HG02884 (cell line): ENCODE data around the gene SEL1L2.
A peak's percentile ranks its signal among the peaks of the same experiment; 100 is the strongest.

ENCODE experiments used
- ATAC-seq: cut with Tn5 transposase; IDR thresholded peaks from one replicate; pipeline ENCODE4 v1.9.1; 2021; ENCODE audit warnings: mild to moderate bottlenecking, moderate library complexity; ENCODE audit not compliant: unreplicated experiment

SEL1L2 gene

DNA sequence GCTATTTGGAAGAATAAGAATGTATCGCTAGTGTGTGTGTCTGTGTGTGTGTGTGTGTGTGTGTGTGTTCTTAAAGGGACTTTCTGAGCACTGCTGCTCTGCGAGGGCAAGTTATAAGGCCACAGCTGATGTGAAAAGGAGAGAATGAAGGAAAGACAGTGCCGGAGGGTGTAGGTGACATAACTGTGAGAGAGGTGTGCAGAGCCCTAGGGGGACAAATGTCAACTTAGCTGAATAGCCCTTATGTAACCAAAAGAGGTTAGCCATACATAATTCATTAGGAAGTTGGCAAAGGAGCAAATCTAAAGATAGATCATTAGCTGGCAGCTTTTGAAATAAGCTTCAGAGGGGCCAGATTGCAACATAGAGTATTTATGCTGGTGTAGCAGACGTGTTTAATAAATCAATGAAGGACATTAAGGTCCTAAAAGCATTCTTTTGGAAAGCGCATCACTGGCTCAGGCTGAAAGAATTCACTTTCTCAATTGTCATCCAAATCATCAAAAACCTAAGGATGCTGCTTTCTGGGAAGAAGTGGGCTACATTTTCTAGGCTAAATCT is 124.5 kb downstream of the SEL1L2 start:
- no peak for ATAC-seq

DNA sequence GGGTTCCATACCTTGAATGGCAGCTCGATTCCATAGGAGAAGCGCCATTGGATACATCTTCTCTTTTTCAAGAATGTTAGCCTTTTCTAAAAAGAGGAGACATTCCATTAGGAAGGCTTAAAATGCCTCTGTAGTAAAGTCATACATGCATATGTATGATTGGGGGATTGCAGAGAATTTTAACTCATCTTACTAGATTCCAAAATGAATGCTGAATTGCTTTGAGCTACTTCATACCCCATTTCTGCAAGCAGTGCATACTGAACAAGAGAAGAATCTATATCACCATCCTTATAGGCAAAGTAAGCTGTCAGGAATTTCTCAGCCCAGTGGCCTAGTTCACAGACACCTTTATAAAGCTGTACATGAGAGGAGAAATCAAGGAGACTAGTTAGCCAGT is 125.3 kb downstream of the SEL1L2 start:
- no peak for ATAC-seq

DNA sequence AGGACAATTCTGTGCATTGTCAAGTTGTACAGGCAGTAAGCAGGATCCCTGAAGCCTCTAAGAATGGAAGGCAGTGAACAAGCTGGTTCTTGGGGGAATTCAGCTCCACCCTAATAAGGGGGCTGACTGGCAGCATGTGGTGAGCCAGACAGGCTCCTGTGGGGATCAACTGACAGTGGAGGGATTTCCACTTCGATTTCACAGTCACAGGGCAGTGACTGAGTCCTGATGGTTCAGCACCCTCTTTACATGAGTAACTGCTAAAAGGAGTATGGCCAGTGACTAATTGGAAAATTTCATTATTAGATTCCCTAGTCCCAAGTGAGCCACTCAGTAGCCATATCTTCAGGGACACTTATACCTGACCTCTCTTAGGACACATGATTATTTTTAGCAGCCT is 127.2 kb downstream of the SEL1L2 start:
- ATAC-seq: no peak

DNA sequence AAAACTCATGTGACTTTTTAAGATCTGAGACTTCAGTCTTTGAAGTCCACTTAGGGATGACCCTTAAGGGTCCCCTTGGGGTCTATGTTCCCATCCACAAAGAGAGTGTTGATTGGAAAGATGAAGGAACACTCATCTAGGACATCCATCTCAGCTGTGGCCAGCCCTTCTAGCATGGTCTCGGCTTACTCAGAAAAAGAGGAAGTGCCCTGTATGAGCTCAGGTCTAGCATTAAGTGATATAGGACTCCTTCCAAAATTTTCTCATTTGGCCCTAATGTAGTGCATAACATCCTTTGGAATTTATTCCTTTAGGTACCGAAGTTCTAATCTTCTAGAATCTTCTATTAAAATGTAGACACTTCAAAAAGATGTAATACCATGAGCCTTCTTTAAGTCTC is 128.2 kb downstream of the SEL1L2 start:
- no peak for ATAC-seq

DNA sequence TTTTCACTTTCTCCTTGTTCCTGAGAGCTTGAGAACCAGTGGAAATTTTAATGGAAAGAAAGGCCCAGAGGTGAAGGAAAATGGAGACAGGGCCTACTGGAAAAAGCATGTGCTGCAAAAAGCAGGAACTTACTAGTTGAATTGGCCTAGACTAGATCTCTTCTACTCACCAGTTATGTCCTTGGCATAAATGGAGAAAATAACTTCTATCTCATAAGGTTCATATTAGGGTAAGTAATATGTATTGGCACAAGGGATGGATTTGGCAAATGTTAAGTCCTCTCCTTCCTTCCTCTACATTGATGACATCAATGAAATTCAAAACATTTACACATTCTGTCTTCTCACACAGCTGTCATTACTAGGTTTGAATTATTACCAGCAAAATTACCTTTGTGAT is 131.5 kb downstream of the SEL1L2 start:
- ATAC-seq: no peak

DNA sequence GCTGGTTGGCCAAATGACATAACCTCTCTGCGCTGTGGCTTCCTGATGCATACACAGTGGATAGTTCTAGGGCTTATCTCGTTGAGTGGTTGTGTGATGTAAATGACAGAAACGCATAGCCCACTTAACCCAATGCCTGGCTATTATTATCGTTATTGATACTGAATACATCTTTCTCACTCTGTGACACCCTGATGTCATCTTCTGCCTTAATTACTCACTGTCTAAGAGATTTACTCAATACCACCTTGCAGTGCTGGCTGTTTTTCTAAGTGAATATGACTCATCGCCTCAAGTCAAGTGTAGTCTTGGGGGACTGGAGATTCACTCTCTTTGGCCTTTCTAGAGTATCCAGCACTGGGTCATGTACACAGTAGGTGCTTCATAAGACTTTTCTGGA is 132.0 kb downstream of the SEL1L2 start:
- ATAC-seq: no peak

DNA sequence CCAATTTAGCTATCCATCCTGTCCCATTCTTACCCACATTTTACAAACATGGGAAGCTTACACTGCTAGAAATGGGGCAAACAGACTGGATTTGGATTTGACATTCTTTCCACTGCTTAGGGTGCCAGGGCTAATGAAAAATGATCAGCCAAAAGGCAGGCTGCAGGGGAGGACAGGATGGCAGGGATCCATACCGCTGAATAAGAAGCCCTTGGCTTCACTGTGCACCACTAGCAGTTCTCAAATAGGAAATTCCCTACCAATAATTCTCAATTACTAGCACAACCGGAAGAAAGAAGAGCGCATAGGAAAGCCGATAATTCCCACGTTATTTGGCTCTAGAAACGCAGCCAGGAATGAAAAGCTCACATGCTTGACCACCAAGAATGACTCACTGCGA is 132.5 kb downstream of the SEL1L2 start:
- ATAC-seq: no peak

DNA sequence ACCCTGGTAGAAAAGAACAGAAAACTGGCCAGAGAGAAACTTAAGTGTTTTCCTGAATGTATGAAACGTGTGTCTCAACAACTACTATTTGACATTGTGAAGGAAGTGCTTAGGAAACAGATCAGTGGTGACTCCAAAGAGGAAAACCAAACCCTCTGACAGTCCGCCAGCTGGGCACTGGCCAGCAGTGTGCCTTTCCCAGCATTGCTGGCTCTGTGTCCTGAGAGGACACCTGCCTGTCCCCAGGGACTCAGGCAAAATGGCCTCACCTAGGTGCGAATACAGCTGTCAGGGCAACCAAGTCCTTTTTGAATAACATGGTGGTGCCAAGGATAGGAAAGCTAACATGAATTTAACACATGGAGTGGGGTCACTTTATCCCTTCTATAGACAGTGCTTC is 133.1 kb downstream of the SEL1L2 start:
- ATAC-seq: no peak

DNA sequence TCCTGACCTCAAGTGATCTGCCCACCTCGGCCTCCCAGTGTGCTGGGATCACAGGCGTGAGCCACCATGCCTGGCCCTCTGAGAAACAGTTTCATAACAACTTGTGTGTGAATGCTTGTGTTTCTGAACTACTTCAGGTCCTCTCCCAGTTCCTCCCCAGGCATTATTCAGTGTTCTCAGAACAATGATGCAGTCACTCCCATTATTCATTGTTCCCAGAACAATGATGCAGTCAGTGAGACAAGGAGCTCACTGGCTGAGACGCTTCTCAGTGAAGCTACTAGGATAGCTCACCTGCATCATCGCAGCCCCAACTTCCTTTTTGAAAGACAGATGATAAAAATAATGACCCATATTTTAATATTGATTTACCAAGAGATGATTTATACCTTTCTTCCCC is 134.1 kb downstream of the SEL1L2 start:
- no peak for ATAC-seq

DNA sequence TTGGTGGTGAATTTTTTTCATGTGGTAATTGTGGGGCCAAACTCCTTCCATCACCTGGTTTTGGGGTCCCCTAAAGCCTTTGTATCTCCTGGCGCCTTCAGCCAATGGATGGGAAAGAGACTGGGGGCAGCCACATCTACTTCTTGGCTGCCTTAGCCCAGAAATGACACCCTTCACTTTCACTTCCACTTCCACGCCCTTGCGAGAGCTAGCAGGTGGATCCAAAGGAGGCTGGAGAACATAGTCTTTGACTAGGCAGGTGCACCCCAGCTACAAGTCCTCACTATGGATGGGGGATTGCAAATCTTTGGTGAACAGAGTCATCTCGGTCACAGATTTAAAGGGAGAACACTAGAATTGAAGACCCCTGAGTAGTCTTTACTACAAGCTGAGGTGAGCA is 134.8 kb downstream of the SEL1L2 start:
- ATAC-seq: no peak

DNA sequence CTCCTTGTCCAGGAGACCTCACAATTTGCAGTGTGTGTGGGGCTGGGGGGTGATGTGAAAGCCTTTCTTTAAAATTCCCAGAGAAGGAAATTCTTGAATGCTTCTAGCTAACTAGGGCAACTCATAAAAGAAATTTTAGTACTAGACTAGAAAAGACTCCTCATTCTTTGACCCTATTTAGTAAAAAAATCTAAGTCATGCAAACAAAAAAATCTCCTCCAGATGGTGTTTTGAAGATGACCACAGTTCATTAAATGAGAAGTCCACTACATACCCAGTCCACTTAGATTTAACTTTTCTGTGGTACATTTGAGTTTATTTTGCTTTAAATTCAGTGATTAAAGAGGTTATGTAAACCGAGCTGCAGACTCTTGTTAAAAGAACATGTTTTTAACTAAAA is 138.1 kb downstream of the SEL1L2 start:
- ATAC-seq: no peak

DNA sequence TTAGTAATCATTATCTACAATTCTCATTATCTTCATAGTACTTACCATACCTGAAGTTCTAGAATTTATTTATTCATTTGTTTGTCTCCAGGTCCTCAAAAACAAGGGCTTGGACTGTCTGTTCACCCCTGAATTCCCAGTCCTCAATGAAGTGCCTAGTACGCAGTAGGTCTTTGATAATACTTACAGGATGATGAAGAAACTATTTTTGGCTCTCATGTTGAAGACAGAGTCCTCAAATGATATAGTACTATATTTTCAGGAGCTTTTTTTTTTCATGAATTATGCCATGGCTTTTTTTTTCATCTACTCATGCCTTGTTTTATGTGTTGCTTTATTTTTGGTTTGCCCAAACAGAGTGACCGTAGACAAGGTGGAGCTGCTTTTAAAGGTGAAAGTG is 139.1 kb downstream of the SEL1L2 start:
- no peak for ATAC-seq

DNA sequence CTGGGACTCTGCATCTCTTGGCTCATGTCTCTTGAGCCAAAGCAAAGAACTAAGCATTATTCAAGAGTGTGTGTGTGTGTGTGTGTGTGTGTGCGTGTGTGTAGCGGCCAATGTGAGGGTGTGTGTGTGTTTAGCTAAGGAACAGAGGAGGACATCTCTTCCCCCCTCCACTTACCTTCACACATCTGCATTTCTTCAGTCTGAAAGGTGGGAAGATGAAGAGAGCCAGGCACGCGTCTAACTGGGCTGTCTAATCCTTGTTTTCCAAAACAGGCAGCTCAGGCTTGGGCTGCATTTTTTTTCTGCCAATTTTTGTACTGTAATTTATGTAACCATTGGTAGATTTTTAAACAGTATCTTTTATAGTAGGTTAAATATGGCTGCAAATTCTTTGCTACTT is 146.1 kb downstream of the SEL1L2 start:
- ATAC-seq: no peak

DNA sequence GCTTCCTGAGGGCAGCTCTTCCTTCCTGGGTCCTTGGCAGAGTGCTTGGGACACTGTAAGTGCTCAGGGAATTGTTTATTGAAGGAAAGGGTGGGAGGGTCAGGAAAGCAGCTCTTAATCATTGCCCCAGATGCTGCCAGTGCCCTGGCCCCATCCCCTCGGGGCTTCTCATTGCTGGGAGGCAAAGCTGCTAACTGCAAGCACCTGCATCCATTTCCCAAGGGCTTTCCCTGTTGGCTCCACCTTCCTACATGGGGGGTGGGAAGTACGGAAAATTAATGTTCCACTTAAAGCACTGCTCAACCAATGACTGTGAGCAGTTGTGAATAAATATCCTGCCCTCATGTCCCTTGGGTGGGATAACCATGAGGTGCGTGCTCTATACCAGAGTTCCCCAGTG is 149.2 kb downstream of the SEL1L2 start:
- ATAC-seq: no peak

DNA sequence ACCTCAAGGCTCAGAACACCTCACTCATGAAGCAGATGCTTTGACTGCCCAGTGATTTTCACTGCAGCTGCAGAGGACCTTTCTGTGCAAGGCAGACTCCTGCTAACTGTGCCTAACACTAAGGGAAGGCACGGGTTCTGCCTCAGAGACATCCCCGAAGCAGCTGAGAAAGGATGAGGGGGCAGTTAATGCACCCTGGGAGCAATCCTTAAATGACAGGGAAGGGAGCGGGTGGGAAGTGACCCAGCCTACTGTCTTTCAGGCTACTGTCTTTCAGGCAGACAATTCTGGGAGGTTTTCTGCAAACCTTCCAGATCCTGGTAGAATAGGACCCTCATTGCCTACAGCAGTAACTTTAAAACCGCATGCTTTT is 150.3 kb downstream of the SEL1L2 start:
- ATAC-seq: no peak

DNA sequence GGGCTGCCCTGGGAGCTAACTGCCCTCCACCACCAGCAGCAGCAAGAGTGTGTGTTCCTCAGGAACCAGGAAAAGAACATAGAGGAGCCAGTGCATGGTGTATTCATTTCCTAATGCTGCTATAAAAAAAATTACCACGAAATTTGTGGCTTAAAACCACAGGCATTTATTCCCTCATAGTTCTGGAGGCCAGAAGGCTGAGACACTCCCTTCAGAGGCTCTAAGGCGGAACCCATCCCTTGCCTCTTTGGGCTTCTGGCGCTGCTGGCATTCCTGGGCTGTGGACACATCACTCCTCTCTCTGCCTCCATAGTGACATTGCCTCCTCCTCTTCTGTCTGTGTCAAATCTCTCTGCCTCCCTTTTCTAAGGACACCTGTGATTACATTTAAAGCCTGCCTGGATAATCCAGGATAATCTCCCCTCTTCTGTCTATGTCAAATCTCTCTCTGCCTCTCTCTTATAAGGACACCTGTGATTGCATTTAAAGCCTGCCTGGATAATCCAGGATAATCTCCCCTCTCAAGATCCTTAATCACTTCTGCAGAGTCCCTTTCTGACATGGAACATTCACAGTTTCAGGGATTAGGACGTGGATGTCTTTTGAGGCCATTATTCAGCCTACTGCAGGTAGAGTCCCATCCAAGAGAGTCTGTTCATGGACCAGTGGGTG is 150.9 kb downstream of the SEL1L2 start:
- ATAC-seq: no peak

DNA sequence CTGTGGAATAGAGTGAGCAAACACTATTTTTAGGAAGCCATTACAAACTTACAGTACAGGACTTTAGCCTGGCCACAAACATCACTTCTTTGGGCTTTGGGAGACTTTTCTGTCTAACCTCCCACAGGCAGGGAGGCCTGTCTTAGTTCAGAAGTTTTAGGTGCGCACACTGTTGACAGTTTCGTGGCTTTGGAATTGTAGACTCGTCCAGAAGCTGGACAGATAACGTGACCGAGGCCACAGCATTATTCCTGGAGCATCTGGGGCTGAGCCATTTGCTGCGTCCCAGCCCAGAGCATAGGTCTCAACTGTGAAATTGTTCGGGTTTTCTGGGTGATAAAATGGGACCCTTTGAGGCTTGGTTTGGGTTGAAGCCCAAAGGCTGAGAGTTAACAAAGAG is 151.8 kb downstream of the SEL1L2 start:
- ATAC-seq: no peak

DNA sequence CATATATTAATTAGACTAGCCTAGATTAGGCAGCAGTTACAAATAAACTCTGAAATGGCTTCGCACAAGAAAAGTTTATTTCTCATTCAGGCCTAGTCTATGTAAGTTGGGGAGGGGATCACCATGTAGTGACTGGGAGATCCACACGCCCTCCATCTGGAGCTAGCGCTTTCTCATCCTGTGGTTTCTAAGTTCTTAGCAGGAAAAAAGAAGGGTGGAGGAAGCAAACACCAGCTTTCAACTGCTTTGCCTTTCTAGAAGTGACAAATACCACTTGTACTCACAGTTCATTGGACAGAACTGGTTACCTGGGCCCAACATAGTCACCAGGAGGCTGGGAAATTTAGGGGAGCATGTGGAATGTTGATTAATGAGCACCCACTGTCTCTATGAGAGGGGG is 158.9 kb downstream of the SEL1L2 start:
- ATAC-seq: no peak

DNA sequence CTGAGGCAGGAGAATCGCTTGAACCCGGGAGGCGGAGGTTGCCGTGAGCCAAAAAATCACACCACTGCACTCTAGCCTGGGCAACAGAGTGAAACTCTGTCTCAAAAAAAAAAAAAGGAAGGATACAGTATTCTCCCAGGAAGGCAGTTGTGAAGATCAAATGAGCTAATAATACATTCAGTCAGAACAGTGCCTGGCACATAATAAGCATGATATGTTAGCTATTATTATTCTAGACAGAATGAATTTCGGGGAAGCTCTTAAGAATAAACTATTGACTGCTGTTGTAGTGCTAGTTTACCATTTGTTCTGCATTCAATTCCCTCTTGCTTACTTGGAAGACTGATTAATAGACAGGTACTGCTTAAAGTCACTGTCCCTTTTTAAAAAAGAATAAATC is 164.9 kb downstream of the SEL1L2 start:
- ATAC-seq: no peak

DNA sequence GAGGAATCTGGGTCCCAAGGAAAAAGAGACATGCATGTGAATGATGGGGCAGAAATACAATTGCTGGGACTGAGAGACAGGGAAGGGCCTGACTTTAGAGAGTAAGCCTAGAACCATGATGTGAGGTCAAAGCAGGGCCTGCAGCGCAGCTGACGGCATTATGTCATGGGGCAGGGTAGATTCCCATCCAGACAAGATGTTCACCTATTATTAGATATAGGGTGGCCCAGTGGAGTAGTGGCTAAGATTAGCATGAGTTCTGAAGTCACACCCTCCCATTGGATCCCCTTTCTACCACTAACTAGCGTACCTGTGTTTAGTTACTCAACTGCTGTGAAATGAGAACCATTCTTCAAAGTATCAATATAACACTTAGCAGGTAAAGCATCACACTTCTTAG is 166.0 kb downstream of the SEL1L2 start:
- no peak for ATAC-seq

DNA sequence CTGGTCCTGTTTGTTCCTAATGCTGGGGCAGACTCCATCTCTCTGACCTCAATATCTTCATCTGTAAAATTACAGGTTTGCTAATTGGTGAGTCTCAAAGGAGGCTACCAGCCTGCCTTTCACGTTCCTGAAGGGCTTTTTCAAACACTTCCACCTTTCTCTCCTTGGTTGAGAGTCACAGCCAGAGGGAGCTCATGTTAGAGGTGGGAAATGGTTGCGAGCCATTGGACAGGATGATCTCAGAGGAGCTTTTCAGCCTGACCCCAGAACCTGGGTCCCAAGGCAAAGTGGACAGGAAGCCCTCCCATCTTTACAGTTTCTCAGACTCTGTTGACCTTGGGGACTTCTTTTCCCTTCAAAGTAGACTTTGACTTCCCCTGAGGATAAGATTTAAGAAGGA is 168.0 kb downstream of the SEL1L2 start:
- no peak for ATAC-seq

DNA sequence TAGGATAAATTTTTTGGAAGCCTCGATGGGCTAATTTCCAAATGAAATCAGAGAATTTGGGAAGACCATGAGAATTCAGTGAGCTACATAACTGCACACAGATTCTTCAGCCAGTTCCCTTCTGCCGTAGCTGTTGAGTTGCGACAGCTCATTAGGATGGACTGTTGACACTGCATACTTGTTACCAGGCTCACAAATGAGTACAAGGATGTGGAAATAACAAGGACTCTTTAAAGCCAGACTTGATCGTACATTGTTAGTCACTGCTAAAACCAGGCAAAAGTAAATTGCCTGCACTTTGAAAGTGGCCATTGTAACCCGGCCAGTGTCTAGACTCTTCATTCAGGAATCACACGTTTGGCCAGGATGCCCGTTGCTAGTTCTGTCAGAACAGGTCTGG is 168.5 kb downstream of the SEL1L2 start:
- no peak for ATAC-seq

DNA sequence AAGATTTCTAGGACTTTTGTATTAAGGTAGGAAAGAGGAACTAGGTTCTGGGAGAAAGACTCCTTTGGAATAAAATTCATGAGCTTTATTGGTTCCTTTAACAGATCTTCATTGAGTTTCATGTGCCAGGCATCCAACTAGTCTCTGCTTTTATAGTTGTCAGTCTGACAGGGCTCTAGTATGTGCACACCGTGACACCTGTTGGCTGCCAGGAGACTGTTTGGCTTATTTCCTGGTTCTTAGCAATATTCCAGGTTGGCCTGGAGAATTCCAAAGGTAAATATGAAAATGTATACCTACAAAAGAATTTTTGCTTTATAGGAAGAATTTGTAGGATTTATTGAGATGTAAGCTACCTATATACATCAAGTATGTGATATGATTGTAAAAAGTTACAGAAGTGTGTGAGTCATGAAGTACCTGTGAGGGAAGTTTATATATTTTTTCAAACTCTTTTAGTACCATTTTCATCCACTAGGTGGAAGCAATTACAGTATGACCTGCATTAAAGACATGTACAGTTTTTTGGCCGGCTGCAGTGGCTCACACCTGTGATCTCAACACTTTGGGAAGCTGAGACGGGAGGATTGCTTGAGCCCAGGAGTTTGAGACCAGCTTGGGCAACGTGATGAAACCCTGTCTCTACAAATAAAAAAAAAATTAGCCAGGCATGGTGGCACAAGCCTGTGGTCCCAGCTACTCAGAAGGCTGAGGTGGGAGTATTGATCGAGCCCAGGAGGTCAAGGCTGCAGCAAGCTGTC is 170.3 kb downstream of the SEL1L2 start:
- peak; percentile 80 for ATAC-seq
